HEK293 (cell line): ENCODE results near the gene PPP2R3A.

Experiments
- CTCF ChIA-PET: fragments of 350-600 bp; formaldehyde crosslinking; extraction: SDS; loops from one replicate; lab custom pipeline; 2021; ENCODE audit warnings: antibody characterized with exemption; lab: Yijun Ruan, JAX
- POLR2A ChIA-PET: fragments of 300-600 bp; formaldehyde crosslinking; extraction: SDS; loops from one replicate; lab custom pipeline; 2020; ENCODE audit warnings: antibody characterized with exemption, inconsistent platforms; lab: Yijun Ruan, JAX
- H3K27ac ChIP-seq: fragments of 200-500 bp; sonication (Bioruptor generic); 2 replicates; pipeline ENCODE4 v1.5.1; 2014; ENCODE audit warnings: low read depth, low read length, control low read depth, inconsistent platforms; ENCODE audit errors: extremely low read depth
- H3K36me3 ChIP-seq, 2 experiments: fragments of 200-500 bp in 1 of 2; sonication (Bioruptor generic) in 1 of 2; 1 replicate in 1 of 2; 2 replicates in 1 of 2; pipeline ENCODE4 v1.5.1; 2014 to 2017; ENCODE audit warnings: inconsistent platforms in 2 of 2, low read length in 2 of 2; ENCODE audit not compliant: control insufficient read depth in 2 of 2, insufficient read depth in 1 of 2
- H3K4me1 ChIP-seq: fragments of 200-500 bp; sonication (Bioruptor generic); 2 replicates; pipeline ENCODE4 v1.5.1; 2014; ENCODE audit warnings: mild to moderate bottlenecking, low read length, inconsistent platforms; ENCODE audit not compliant: control insufficient read depth, insufficient read depth
- H3K4me3 ChIP-seq: 2 replicates; pipeline ENCODE4 v1.5.1; 2011; ENCODE audit warnings: low read depth, mild to moderate bottlenecking, control low read depth, low read length, moderate library complexity
- H3K9me3 ChIP-seq: fragments of 200-500 bp; sonication (Bioruptor generic); 2 replicates; pipeline ENCODE4 v1.5.1; 2014; ENCODE audit warnings: low read depth, low read length, inconsistent platforms; ENCODE audit not compliant: control insufficient read depth, insufficient read depth
- GFI1B ChIP-seq: fragments of 450-650 bp; formaldehyde crosslinking; IDR thresholded peaks from 2 replicates; pipeline ENCODE4 v1.5.1; 2016; ENCODE audit warnings: missing biosample characterization, missing genetic modification characterization
- GLI4 ChIP-seq: fragments of 450-650 bp; formaldehyde crosslinking; IDR thresholded peaks from 2 replicates; pipeline ENCODE4 v1.5.1; 2016; ENCODE audit warnings: missing biosample characterization, missing genetic modification characterization
- GLIS1 ChIP-seq: fragments of 450-650 bp; formaldehyde crosslinking; IDR thresholded peaks from 2 replicates; pipeline ENCODE4 v1.5.1; 2016; ENCODE audit warnings: missing biosample characterization, missing genetic modification characterization
- KLF16 ChIP-seq: fragments of 450-650 bp; formaldehyde crosslinking; IDR thresholded peaks from 2 replicates; pipeline ENCODE4 v1.5.1; 2017; ENCODE audit warnings: missing biosample characterization, missing genetic modification characterization
- OVOL3 ChIP-seq: fragments of 450-650 bp; formaldehyde crosslinking; IDR thresholded peaks from 2 replicates; pipeline ENCODE4 v1.5.1; 2016; ENCODE audit warnings: missing biosample characterization, missing genetic modification characterization
- PRDM10 ChIP-seq: fragments of 450-650 bp; formaldehyde crosslinking; IDR thresholded peaks from 2 replicates; pipeline ENCODE4 v1.5.1; 2016; ENCODE audit warnings: missing biosample characterization, missing genetic modification characterization
- ZBTB17 ChIP-seq: fragments of 450-650 bp; formaldehyde crosslinking; IDR thresholded peaks from 2 replicates; pipeline ENCODE4 v1.5.1; 2016; ENCODE audit warnings: missing biosample characterization, missing genetic modification characterization
- ZNF155 ChIP-seq: fragments of 450-650 bp; formaldehyde crosslinking; IDR thresholded peaks from 2 replicates; pipeline ENCODE4 v1.5.1; 2016; ENCODE audit warnings: missing biosample characterization, missing genetic modification characterization
- ZNF19 ChIP-seq: fragments of 450-650 bp; formaldehyde crosslinking; IDR thresholded peaks from 2 replicates; pipeline ENCODE4; 2016; ENCODE audit warnings: missing biosample characterization, missing genetic modification characterization, low read depth
- ZNF335 ChIP-seq: fragments of 450-650 bp; formaldehyde crosslinking; conservative IDR thresholded peaks from 2 replicates; pipeline ENCODE4 v1.5.1; 2016; ENCODE audit warnings: missing biosample characterization, missing genetic modification characterization
- ZNF366 ChIP-seq: fragments of 450-650 bp; formaldehyde crosslinking; conservative IDR thresholded peaks from 2 replicates; pipeline ENCODE4 v1.5.1; 2016; ENCODE audit warnings: missing biosample characterization, missing genetic modification characterization
- ZNF433 ChIP-seq: fragments of 450-650 bp; formaldehyde crosslinking; IDR thresholded peaks from 2 replicates; pipeline ENCODE4 v1.5.1; 2016; ENCODE audit warnings: missing biosample characterization, missing genetic modification characterization, low read depth
- ZNF48 ChIP-seq: fragments of 450-650 bp; formaldehyde crosslinking; IDR thresholded peaks from 2 replicates; pipeline ENCODE4 v1.5.1; 2016; ENCODE audit warnings: missing biosample characterization, missing genetic modification characterization
- ZNF580 ChIP-seq: fragments of 450-650 bp; formaldehyde crosslinking; IDR thresholded peaks from 2 replicates; pipeline ENCODE4 v1.5.1; 2016; ENCODE audit warnings: missing biosample characterization, missing genetic modification characterization
- ZNF624 ChIP-seq: fragments of 450-650 bp; formaldehyde crosslinking; IDR thresholded peaks from 2 replicates; pipeline ENCODE4 v1.5.1; 2017; ENCODE audit warnings: missing biosample characterization, missing genetic modification characterization
- ZNF660 ChIP-seq: fragments of 450-650 bp; IDR thresholded peaks from 2 replicates; pipeline ENCODE4 v1.5.1; 2018; ENCODE audit warnings: missing biosample characterization, mild to moderate bottlenecking, missing genetic modification characterization
- ZNF76 ChIP-seq: fragments of 450-650 bp; formaldehyde crosslinking; IDR thresholded peaks from 2 replicates; pipeline ENCODE4; 2016; ENCODE audit warnings: low read depth, missing biosample characterization, missing genetic modification characterization, borderline replicate concordance
- ZXDB ChIP-seq: fragments of 450-650 bp; formaldehyde crosslinking; IDR thresholded peaks from 2 replicates; pipeline ENCODE4 v1.5.1; 2016; ENCODE audit warnings: missing biosample characterization, missing genetic modification characterization

PPP2R3A gene

GRCh38 chr3:135994708-135995337 is 29.3 kb downstream of the PPP2R3A start (continued):
- TF ChIP-seq ZBTB17 (tag by site-specific recombination): no peak
- TF ChIP-seq KLF16 (tag by site-specific recombination): no peak
- no peak for TF ChIP-seq ZNF433 (tag by site-specific recombination)
- no peak for TF ChIP-seq ZNF366 (tag by site-specific recombination)
- no peak for TF ChIP-seq ZXDB
- no peak for TF ChIP-seq ZNF624
- TF ChIP-seq, all 188 proteins: peak for 0

GRCh38 chr3:135995766-135996165 is 30.2 kb downstream of the PPP2R3A start:
- CTCF ChIA-PET: no interaction called here
- no peaks in the 10 kb centered on the region for H3K9me3 ChIP-seq
- no peak overlapping the region for H3K4me3 ChIP-seq
- no peak overlapping the region for H3K27ac ChIP-seq
- no peaks in the 10 kb centered on the region for H3K36me3 ChIP-seq
- H3K4me1 ChIP-seq: 0 out of 2 replicates have a peak, but pooled peaks cover 2% of the 10 kb centered on the region
- no peak for TF ChIP-seq ZNF335 (tag by site-specific recombination)
- TF ChIP-seq ZXDB: no peak
- no peak for TF ChIP-seq ZNF580 (tag by site-specific recombination)
- no peak for TF ChIP-seq GLI4
- TF ChIP-seq ZNF76 (tag by site-specific recombination): no peak
- TF ChIP-seq ZNF19 (tag by site-specific recombination): no peak
- no peak for TF ChIP-seq OVOL3 (tag by site-specific recombination)
- TF ChIP-seq GFI1B: no peak
- TF ChIP-seq ZNF48: no peak
- no peak for TF ChIP-seq ZNF155 (tag by site-specific recombination)
- TF ChIP-seq ZNF660 (tag by site-specific recombination): no peak
- POLR2A ChIA-PET: no interaction called here

- no peak overlapping the region for H3K4me3 ChIP-seq
- ChIA-PET POLR2A (no interaction called here), CTCF (interaction anchor here (0.6 kb wide), 1 partner anchor 614 kb away, joined by 3 read pairs; no protein-coding TSS in a partner anchor)
- no peaks in the 10 kb centered on the region for H3K36me3 ChIP-seq
- no peaks in the 10 kb centered on the region for H3K9me3 ChIP-seq
- 0 out of 2 replicates have a peak, but pooled peaks cover 2% of the 10 kb centered on the region for H3K4me1 ChIP-seq
- TF ChIP-seq PRDM10 (0 out of 2 replicates have a peak, but pooled peaks have one; percentile 12), GLIS1 (tag by site-specific recombination) (no peak)
- H3K27ac ChIP-seq: no peak overlapping the region
These were observed 32.2 kb downstream of the PPP2R3A start for GRCh38 chr3:135997554-135998320.
